HEK293 (cell line): Measurements from ENCODE around the gene EVL.
"Not testable (repeated sequence)": the region's sequence is repeated elsewhere in the genome, so short reads cannot be mapped to it uniquely, and the experiment has no call there.

ENCODE experiments used
- CTCF ChIP-seq: fragments of 450-650 bp; formaldehyde crosslinking; IDR thresholded peaks from 2 replicates; pipeline ENCODE4 v1.5.1; 2016; ENCODE audit warnings: missing biosample characterization, missing genetic modification characterization
- ZFP41 ChIP-seq: fragments of 450-650 bp; formaldehyde crosslinking; IDR thresholded peaks from 2 replicates; pipeline ENCODE4 v1.5.1; 2016; ENCODE audit warnings: missing biosample characterization, missing genetic modification characterization, borderline replicate concordance

GRCh38 chr14:100030006-100030405 is 35.2 kb upstream of the EVL start:
- TF ChIP-seq ZFP41; CTCF (tag by site-specific recombination): not testable (repeated sequence)
